Measurements from ENCODE around the gene ACSL3. TPM values are rescaled to one million over a fixed set of nuclear protein-coding genes. Genes with fewer than 3 reads are reported as not detected.

The ACSL3 gene
- total and polyA plus RNA-seq, 2 donors (not counting 3 experiments of a cell fraction or from before 2014, with no cell fraction given): 58.7 to 139 TPM

DNA sequence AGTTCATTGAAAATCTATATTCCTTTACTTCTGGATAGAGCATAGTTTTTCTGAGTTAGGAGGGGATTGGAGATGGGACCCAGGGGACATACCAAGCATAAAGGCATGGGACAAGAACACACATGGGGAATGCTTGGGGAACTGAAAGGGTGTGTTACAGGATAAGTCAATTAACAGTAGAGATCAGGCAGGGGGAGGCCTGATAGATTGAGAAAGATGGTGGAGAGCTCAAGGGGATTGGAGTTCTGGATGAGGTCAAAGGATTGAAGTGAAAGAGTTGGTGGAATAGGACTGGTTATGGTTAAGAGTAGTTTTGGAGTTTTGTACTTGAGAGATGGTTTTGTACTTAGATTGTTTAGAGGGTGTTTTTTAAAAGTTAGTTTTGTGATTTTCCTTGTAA is 16.1 kb downstream of the ACSL3 start:
- Histone ChIP-seq H3K27me3 (ENCODE audit: control insufficient read depth in 2 of 2, insufficient read depth in 2 of 2, low read length in 2 of 2) (no peaks in the 10 kb centered on the region), H3K9me1 (replicated peaks; ENCODE audit: control insufficient read depth, extremely low read depth, insufficient read depth, low read length) (no peaks in the 10 kb centered on the region), H3K4me2 (ENCODE audit: insufficient read depth, low read length) (no peak overlapping the region), H3K9ac (replicated peaks; ENCODE audit: extremely low read depth, insufficient read depth, low read length) (no peak overlapping the region), H3K27ac (ENCODE audit: insufficient read depth, low read depth, low read length) (no peak overlapping the region), H3K79me2 (ENCODE audit: control insufficient read depth, insufficient read depth, low read length) (peaks cover 96% of the 10 kb centered on the region), H2AFZ (ENCODE audit: low read depth, low read length) (no peak overlapping the region), H4K20me1 (replicated peaks; ENCODE audit: control insufficient read depth, extremely low read depth, insufficient read depth, low read length) (peaks cover 17% of the 10 kb centered on the region), H3K4me3 (replicated peaks in 1 of 3; ENCODE audit: insufficient read depth in 1 of 3, low read depth in 1 of 3, low read length in 3 of 3) (no peak overlapping the region), H3K9me3 (replicated peaks; ENCODE audit: control insufficient read depth, insufficient read depth, low read length) (no peaks in the 10 kb centered on the region), H3K36me3 (ENCODE audit: control insufficient read depth in 2 of 2, extremely low read depth in 1 of 2, insufficient read depth in 2 of 2, low read length in 2 of 2) (no peaks in the 10 kb centered on the region), H3K4me1 (ENCODE audit: control insufficient read depth, extremely low read depth, insufficient read depth, low read length) (peaks cover 20% of the 10 kb centered on the region)
- ChIA-PET POLR2A (no interaction called here), CTCF (interaction anchor here (1.1 to 2.0 kb wide), 7 partner anchors 10 to 186 kb away, joined by 3 to 8 read pairs (median 6); no protein-coding TSS in a partner anchor)
- FAIRE-seq (no peak), DNase-seq (ENCODE audit: low read depth, low spot score) (no peak)
- dilution Hi-C loops (cut with MboI; ENCODE audit: extremely low pct_ligation_motif_present, low sequenced_read_pairs): no loop called here
- intact Hi-C loops (cut with micrococcal nuclease): no loop called here
- BruUV-seq (replicated peaks): no TSS peak
- TF ChIP-seq, protein P1, sequence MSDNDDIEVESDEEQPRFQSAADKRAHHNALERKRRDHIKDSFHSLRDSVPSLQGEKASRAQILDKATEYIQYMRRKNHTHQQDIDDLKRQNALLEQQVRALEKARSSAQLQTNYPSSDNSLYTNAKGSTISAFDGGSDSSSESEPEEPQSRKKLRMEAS (IDR thresholded peaks at IDR 0.05; ENCODE audit: insufficient read depth, insufficient read length): no peak
- no peak for TF ChIP-seq MYC (IDR thresholded peaks at IDR 0.05; ENCODE audit: low read depth, low read length)
- no peak for TF ChIP-seq GATA2 (IDR thresholded peaks at IDR 0.05; ENCODE audit: insufficient read depth, insufficient read length, low read depth, low read length)
- TF ChIP-seq, protein P2, sequence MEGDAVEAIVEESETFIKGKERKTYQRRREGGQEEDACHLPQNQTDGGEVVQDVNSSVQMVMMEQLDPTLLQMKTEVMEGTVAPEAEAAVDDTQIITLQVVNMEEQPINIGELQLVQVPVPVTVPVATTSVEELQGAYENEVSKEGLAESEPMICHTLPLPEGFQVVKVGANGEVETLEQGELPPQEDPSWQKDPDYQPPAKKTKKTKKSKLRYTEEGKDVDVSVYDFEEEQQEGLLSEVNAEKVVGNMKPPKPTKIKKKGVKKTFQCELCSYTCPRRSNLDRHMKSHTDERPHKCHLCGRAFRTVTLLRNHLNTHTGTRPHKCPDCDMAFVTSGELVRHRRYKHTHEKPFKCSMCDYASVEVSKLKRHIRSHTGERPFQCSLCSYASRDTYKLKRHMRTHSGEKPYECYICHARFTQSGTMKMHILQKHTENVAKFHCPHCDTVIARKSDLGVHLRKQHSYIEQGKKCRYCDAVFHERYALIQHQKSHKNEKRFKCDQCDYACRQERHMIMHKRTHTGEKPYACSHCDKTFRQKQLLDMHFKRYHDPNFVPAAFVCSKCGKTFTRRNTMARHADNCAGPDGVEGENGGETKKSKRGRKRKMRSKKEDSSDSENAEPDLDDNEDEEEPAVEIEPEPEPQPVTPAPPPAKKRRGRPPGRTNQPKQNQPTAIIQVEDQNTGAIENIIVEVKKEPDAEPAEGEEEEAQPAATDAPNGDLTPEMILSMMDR (IDR thresholded peaks at IDR 0.05; ENCODE audit: extremely low read depth in 1 of 2, insufficient read depth in 1 of 2, low read depth in 1 of 2, low read length in 2 of 2): no peak

Measured in endothelial cell of umbilical vein (primary cell).